Pons (tissue), 1 donor: ENCODE data around the gene MYO18B.

ENCODE experiments used
- DNase-seq: peaks from one replicate; pipeline ENCODE4 v3.0.0-alpha.2; 2016; ENCODE audit warnings: low spot score

The MYO18B gene

DNA sequence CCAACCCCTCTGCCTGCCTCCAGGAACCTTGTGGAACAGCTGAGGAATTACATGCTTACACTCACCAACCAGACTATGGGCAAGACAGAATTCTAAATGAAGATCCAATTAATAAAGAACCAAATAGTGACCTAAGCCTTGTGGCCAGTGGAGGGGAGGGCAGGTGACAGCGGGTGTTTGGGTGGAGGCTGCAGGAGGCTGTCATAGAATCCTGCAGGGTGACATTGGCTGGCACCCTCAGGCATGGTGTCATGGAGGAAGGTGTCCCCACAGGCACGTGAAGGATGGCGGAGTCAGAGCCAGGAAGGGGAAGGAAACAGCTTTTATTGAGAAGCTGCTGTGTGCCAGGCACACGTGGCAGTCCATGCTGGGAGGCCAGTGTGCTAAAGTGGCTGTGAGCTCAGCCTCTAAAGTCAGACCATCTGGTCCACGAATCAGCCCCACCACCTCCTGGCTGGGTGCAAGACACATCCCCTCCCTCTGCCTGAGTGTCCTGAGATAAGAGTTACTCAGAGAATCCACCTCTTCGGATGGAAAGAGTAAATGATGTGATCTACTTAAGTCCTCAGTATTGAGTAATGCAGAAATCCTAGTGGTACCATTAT is 8.7 kb downstream of the MYO18B start:
- no peak for DNase-seq

DNA sequence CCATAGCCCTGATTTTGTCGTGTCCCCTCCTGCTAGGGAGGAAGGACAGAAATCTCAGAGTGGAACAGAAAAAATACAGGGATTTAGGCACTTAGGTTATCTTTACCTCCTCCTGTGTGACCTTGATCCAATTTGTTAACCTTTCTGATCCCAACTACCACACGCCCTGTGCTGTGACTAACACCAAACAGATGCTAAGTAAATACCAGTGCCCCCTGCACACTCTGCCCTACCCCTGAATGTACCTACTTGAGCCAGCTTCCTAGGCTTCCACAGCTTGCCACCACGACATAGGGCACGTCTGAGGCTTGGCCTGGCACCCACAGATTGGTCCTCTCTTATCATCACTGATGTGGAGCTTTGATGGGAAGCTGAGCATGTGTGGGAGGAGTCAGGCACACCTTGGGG is 9.2 kb downstream of the MYO18B start:
- no peak for DNase-seq

DNA sequence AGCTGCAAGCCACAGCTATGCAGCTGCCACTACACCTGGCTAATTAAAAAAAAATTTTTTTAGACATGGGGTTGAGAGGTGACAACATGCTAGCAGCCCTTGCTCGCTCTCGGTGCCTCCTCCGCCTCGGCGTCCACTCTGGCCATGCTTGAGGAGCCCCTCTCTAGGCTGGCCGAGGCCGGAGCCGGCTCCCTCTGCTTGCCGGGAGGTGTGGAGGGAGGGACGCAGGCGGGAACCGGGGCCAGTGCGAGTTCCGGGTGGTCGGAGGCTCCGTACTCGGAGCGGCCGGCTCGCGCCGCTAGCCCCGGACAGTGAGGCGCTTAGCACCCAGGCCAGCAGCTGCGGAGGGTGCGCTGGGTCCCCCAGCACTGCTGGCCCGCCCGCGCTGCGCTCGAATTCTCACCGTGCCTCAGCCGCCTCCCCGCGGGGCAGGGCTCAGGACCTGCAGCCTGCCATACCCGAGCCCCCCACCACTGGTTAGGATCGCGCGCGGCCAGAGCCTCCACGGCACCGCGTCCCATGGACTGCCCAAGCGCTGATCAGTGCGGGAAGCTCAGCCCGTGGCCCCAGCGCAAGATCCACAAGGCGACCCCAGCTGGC is 10.7 kb downstream of the MYO18B start:
- no peak for DNase-seq

DNA sequence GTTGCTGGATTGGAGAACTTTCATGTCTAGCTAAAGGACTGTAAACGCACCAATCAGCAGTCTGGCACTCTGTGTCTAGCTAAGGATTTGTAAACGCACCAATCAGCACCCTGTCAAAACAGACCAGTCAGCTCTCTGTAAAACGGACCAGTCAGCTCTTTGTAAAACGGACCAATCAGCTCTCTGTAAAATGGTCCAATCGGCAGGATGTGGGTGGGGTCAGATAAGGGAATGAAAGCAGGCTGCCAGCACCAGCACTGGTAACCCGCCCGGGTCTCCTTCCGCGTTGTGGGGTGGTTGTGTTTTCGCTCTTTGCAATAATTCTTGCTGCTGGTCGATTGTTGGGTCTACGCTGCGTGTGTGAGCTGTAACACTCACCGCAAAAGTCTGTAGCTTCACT is 11.3 kb downstream of the MYO18B start:
- DNase-seq, result no peak

DNA sequence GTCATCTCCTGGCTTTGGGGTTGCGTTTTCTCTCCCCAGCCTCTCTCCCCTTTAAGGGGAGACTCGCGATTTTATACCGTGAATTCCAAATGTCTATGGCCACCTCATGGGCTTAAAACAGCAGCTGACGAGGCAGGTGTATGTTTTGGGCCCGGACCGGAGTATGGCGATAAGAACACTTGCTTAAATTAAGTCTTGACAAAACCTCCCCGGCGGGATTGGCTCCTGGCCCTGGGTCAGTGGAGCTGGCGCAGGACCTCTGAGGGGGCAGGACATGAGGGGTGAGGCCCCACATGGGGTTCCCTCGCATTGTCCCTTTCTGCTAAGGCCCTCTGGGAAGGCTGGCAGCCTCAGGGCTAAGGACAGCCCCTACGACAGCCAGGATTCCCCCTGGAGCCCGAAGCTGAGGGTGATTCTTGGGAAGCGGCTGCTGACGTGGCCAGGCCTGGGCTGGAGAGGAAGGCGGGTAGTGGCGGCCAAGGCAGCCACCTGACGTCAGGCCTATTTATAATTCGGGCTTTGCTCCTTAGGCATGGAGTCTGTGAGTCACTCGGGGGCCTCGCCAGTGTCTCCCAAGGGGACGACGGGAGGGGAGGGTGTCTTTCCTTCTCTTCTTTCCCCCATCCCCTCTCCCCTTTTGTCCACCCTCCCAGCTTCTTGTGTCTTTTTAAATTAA is 12.7 kb downstream of the MYO18B start:
- no peak for DNase-seq

DNA sequence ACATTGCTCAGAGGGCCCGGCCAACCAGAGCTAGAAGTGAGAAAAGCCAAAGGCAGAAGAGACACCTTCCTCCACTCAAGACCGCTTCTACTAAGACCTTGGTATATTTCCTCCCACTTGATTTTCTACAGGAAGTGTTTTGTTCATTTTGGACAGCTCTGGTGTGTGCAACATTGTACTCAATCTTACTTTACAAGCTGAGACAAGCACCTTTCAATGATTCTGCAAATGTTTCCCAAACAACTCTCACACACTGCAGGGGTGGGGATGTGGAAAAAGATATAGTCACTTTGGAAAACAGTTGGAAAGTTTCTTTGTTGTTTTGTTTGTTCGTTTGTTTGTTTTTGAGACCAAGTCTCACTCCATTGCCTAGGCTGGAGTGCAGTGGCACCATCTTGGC is 15.7 kb downstream of the MYO18B start:
- DNase-seq, result no peak

DNA sequence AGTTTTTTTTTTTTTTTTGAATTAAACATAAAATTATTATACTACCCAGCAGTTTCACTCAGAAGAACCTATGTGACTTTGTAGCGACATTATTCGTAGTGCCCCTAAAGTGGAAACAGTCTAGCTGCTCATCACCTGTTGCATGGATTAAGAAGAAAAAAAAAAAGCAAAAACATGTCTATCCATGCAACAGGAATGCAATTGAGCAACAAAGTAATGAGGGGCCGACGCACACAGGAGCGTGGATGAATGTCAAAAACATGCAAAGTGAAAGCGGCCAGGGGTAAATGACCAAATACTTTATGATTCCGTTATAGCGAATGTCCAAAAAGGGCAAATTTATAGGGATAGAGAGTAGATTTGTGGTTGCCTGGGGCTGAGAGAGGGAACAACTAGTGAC is 16.3 kb downstream of the MYO18B start:
- DNase-seq, result no peak

DNA sequence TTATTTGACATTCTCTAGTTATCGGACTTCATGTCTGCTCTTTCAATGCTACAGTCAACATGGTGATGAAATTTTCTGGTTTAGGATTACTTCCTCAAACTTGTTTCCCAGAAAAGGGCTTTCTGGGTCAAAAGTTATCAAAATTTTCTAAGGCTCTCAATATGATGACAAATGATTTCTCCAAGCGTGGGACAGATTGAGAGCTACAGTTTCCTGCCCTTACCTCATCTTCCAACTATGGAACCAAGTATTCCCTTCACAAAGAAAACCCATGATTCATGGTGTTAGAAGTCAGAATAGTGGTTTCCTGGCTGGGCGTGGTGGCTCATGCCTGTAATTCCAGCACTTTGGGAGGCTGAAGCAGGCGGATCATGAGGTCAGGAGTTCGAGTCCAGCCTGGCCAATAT is 17.8 kb downstream of the MYO18B start:
- DNase-seq, result no peak

DNA sequence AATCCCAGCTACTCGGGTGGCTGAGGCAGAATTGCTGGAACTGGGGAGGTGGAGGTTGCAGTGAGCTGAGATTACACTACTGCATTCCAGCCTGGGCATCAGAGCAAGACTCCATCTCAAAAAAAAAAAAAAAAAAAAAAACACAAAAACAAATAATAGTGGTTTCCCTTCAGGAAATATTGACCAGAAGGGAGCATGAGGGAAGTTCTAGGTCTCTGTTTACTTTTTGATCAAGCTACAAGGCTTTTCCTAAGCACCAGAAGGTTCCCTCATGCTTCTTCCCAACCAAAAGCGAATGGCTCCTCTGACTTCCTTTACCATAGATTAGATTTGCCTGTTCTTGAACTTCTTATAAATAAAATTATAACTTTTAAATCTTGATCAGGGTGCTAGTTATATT is 18.3 kb downstream of the MYO18B start:
- DNase-seq, result no peak

DNA sequence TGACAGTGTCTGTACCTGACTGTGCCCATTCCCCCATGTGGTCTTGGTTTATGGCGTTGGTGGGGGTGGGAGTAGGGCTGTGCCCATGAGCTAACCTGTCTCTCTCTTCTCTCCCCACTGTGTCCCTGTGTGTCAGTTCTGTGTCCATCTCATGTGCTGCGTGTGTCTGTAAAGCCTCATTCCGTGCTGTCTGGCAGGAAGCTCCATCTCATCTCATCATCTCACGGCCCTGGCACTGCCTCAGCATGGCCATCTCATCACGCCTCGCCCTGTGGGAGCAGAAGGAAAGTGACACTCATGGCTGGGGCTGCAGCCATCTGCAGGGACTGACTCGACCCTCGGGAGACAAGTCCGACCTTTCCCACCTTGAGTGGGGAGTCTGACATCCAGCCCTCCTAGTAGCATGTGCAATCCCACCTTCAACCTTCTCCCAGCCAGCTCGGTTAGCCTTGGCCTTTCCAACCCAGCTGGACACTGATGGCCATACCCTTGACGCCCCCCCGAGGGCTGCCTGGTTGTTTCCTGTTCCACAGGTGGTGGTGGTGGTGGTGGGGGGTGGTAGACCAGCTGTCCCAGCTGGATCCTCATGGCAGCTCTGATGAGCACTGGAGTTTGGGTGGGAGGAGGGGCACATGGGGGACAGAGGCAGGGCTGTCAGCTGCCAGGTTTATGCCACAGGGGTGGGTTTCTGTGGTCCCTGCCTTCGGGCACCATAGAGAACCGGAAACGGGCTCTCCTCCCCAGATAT is 19.0 kb downstream of the MYO18B start:
- DNase-seq, result no peak

DNA sequence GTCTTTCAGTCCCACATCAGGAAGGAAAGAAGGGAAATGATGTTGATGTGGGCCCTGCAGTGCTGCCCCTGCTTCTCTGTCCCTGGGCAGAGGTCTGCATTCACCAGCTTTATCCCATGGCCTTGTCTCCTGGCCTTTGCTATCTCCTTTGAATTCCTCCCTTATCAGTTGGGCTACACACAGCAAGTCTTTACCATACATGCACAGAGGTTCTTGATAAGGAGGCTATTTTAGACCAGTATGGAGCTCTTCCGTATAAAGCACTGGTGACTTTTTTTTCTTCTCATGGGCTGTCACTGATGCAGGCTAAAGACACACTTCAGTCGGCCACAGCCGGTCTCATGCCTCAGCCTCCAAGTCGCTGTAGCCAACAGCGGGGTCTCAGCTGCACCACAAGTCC is 20.2 kb downstream of the MYO18B start:
- no peak for DNase-seq

DNA sequence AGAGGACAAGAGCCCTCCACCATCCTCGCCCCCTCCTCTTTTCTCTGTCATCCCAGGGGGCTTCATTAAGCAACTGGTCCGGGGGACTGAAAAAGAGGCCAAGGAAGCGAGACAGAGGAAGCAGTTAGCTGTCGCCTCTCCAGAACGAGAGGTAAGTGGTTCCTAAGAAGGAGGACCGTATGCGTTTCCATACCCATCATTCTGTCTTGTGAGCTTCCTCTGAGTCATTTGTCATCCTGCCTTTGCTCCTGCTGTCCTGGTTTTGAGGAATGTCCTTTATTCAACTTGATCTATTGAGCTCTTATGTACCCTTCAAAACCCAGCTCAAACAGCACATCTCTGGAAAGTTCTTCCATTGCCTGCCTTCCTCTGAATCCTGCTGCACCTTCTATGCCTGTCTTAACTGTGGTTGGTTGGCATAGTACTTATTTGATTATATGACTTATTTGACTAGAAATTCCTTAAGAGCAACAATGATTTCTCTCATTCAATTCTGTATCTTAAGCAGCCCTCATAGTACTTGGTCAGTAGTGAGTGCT is 21.3 kb downstream of the MYO18B start:
- no peak for DNase-seq

DNA sequence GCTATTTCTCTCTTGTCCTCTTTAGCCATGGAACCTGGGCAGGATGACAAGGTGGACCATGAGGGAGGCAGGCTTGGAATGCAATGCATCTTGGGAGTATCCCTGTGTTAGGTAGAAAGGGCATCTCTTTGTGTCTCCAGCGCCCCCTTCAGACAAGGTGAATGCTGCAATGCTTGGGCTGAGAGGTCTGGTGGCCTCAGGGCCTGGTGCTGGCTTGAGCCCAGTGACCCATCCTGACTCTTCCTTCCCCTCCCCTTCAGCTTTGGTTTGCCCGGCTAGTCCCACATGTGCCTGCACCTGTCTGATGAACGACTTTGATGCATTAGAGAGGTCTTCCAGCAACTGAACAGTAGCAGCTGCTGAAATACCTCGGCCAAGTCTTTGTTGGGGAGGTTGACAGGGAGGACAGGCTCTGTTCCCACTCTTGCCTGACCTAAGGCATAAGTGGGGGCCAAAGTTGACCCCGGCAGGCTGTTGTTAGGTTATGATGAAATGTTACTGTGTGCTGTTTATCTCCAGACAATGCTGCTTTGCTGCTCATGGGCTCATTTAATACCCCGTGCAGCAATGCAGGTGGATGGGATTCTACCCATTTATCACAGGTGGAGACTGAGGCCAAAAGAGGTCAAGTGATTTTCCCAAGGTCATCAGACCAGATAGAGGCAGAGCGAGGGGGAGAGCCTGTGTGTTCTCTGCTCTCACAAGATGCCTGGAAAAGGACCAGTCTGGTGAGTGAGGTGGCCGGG is 22.5 kb downstream of the MYO18B start:
- no peak for DNase-seq

DNA sequence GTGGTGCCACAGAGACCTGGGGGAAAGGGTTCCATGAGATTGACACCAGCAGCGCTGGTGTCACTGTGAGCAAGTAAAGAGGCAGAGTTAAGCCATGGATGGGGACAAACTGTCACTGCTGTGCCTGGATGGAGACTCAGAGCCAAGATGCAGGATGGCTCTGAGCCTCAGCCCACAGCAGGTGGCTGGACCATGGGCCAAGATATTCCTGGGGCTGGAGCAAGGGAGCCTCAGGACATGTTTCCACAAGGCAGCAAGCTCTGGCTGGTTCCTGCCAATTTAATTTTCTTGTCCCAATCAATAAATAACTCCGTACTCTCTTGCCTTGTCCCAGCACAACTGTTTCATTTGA is 23.0 kb downstream of the MYO18B start:
- no peak for DNase-seq

DNA sequence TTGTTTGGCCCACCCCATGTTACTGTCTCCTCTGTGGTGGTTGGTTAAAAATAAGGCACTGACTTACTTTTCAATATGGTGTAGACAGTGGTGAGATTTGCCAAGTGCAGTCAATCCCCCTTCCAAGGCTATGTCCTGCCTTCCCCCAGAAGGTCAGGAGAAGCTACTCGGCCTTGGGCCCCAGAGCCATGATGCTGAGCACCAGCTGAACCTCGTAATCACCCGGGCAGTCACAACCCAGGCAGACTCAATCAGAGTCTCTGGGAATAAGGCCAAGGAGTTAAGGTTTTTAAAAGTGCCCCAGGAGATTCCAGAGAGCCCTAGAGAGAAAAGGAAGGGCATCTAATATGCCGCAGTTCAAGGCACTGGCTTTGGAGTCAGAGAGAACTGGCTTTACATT is 23.8 kb downstream of the MYO18B start:
- no peak for DNase-seq

DNA sequence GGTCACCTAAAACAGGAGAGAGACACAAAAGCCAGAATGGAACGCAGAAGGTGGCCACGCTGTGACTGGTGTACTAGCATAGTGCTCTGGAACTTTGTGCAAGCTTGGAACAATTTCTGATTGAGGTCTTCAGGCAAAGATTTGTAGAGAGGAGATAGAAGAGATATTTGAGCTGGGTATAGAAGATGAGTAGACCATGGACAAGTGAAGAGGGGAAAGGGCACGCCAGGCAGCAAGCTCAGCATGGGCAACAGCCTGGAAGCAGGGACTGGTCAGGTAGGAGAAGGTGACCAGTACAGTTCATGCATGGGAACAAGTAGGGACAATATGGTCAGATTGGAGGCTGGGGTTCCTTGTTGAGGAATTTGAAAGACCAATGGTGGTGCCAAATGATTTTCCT is 24.4 kb downstream of the MYO18B start:
- no peak for DNase-seq

DNA sequence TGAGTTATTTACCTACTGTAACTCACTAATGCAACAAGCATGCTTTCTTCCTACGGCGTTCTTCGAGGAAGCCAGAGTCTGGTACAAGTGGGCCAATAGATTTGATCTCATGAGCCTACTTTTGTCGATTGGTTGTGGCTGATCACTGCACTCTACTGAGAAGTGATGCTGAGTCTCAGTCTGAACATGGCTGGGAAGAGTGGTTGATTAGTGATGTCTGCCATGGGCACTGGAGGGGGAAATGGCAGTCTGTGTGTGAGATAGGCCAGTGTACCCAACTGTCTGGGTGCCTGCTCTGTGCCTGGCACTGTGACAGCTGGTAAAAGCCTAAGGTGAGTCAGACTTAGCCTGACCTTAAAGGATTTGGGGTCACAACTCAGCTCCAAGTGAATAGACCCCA is 28.3 kb downstream of the MYO18B start:
- DNase-seq, result no peak

DNA sequence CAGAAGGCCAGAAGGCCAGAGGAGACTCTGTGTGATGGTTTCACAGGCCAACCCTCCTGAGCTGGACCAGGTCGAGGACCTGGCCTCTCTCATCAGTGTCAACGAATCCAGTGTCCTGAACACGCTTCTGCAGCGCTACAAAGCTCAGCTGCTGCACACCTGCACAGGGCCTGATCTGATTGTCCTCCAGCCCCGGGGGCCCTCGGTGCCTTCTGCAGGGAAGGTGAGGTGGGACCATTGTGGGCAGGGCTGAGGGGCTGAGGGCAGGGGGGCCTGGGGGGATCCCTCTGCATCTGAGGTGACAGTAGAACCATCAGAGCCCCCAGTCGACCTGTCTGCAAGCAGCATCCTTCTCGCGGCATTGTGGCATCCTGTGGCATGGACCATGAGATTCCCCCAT is 30.3 kb downstream of the MYO18B start:
- no peak for DNase-seq

DNA sequence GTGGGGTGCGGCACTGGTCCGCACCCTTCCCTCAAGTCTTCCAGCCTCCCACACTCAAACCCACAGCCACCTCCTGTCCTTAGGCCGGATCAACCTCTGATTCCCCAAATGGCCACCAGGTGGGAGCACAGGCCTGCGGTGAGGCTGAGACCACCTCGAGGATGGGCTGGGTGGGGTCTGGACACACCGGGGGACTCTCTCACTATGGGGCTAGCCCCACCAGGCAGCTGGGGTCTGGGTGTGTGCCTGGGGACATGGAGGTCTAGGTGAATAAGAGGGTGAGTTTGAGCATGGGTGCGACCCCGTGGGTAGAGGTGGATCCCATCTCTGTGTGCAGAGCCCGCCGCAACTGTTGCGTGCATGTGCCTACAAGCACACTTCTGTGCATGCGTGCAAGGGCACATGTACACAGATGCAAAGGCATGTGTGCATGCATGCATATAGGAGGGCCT is 32.6 kb downstream of the MYO18B start:
- no peak for DNase-seq

DNA sequence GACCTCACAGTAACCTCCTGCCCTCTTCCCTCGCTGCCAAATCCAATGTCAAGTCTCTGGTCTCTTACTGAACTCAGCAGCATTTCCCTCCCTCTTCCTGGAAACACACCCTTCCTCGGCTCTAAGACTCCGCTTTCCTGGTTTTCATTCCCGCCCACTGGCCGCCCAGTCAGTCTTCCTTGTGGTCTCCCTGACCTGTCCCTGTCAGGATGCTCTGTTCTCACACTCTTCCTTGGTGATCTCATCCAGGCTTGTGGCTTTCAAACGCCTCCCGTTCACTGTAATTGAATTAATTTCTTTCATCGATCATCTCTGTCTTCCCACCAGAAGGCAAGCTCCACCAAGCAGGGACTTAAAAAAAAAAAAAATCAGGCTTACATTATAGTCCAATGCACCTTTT is 33.5 kb downstream of the MYO18B start:
- DNase-seq, result no peak

DNA sequence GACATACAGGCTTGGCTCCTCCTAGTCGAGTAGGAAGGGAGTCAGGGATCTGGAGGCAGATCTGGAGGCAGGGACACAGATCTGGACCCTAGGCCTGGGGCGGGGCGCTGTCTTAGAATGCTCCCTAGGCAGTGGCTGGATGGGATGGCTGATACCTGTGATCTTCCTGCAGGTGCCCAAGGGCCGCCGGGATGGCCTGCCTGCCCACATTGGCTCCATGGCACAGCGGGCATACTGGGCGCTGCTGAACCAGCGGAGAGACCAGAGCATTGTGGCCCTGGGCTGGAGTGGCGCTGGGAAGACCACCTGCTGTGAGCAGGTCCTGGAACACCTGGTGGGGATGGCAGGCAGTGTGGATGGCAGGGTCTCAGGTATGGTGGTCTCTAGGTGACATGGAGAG is 35.4 kb downstream of the MYO18B start:
- no peak for DNase-seq

DNA sequence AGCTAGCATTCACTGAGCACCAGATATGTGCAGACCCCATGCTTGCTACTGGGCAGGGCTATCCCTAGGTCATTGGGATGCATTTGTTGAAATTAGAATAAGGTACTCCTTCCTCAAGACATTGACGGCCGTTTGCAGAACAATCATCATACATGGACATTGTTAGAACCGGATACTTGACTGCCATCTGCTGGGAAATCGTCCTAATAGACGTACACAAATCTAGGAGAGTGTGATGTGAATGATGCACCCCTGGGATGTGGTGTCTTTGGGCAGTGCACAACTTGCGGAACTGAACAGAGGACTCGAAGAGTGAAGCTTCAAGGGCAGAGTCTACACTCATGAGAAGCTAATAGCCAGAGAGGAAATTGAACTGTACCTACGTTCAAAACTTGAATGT is 35.9 kb downstream of the MYO18B start:
- peak; percentile 38 for DNase-seq
